A549 (cell line): ENCODE data around the gene PRKAR2B. TPM values are rescaled to one million over a fixed set of nuclear protein-coding genes. Genes with fewer than 3 reads are reported as not detected.

ENCODE experiments used
- ATAC-seq, 2 experiments: fragments of 200-7000 bp in 1 of 2; fragments of >200 bp in 1 of 2; cut with Nextera tagmentation in 1 of 2; cut with Tn5 transposase in 1 of 2; 3 replicates each; pipeline versions ENCODE4 v1.8.0 to v1.9.1; 2018 to 2020; ENCODE audit warnings: mild to moderate bottlenecking in 1 of 2, moderate library complexity in 1 of 2
- CTCF ChIA-PET: fragments of 300-600 bp; sonication (Branson Sonifier 250); formaldehyde crosslinking; extraction: SDS; loops from one replicate; lab custom pipeline; 2021; ENCODE audit warnings: antibody characterized with exemption, inconsistent platforms; lab: Yijun Ruan, JAX
- POLR2A ChIA-PET: fragments of 350-600 bp; formaldehyde crosslinking; extraction: SDS; loops from one replicate; lab custom pipeline; 2021; ENCODE audit warnings: antibody characterized with exemption, inconsistent platforms; lab: Yijun Ruan, JAX
- DNase-seq, 2 experiments: peaks; one replicate each; pipeline versions ENCODE4 v3.0.0 to v3.0.0-alpha.2; 2011 to 2016; ENCODE audit warnings: low read depth in 1 of 2, low spot score in 1 of 2
- FAIRE-seq: peaks from 2 replicates; lab custom pipeline; 2011; peaks lifted over from hg19 to GRCh38; lab: Jason Lieb, UNC
- H3K27ac ChIP-seq, 2 experiments: fragments of >200 bp; sonication (Bioruptor Twin); formaldehyde crosslinking; 3 replicates each; pipeline ENCODE4 v1.5.1; 2016 to 2017
- H3K4me1 ChIP-seq: fragments of >200 bp; sonication (Bioruptor Twin); formaldehyde crosslinking; 3 replicates; pipeline ENCODE4 v1.6.1; 2016
- H3K4me2 ChIP-seq: fragments of >200 bp; sonication (Bioruptor Twin); formaldehyde crosslinking; 3 replicates; pipeline ENCODE4 v1.6.1; 2016
- H3K4me3 ChIP-seq: fragments of >200 bp; sonication (Bioruptor Twin); formaldehyde crosslinking; 3 replicates; pipeline ENCODE4 v1.5.1; 2016
- H3K9me3 ChIP-seq: fragments of >200 bp; sonication (Bioruptor Twin); formaldehyde crosslinking; 3 replicates; pipeline ENCODE4 v1.6.1; 2016
- ATOH8 ChIP-seq: fragments of 250-450 bp; sonication (Bioruptor Pico); IDR thresholded peaks from 2 replicates; pipeline ENCODE4 v1.5.0; 2020; ENCODE audit warnings: low read depth, mild to moderate bottlenecking, moderate library complexity
- CBX8 ChIP-seq: fragments of 200-600 bp; sonication (generic); IDR thresholded peaks from 2 replicates; pipeline ENCODE4 v1.6.1; 2016
- CEBPB ChIP-seq, 2 experiments: fragments of >200 bp in 1 of 2; sonication (Bioruptor Twin) in 1 of 2; formaldehyde crosslinking in 1 of 2; IDR thresholded peaks; 2 replicates each; pipeline ENCODE4 v1.6.1; 2012 to 2016
- CHD4 ChIP-seq: fragments of 200-600 bp; sonication (generic); IDR thresholded peaks from 2 replicates; pipeline ENCODE4 v1.6.1; 2016; ENCODE audit warnings: antibody characterized with exemption, mild to moderate bottlenecking, borderline replicate concordance
- EHF ChIP-seq: fragments of 250-450 bp; sonication (Bioruptor Pico); IDR thresholded peaks from 2 replicates; pipeline ENCODE4 v1.5.0; 2020; ENCODE audit warnings: mild to moderate bottlenecking
- ESRRA ChIP-seq: fragments of 150-350 bp; IDR thresholded peaks from 2 replicates; pipeline ENCODE4 v1.6.1; 2014; ENCODE audit warnings: mild to moderate bottlenecking, low read length, borderline replicate concordance
- FOSB ChIP-seq: fragments of 250-450 bp; sonication (Bioruptor Pico); IDR thresholded peaks from 2 replicates; pipeline ENCODE4 v1.5.0; 2020; ENCODE audit warnings: mild to moderate bottlenecking, moderate library complexity
- HMGXB4 ChIP-seq: fragments of 250-450 bp; sonication (Bioruptor Pico); IDR thresholded peaks from 2 replicates; pipeline ENCODE4 v1.5.0; 2021; ENCODE audit warnings: mild to moderate bottlenecking, moderate library complexity, borderline replicate concordance
- HOXA7 ChIP-seq: fragments of 250-450 bp; sonication (Bioruptor Pico); IDR thresholded peaks from 2 replicates; pipeline ENCODE4 v1.5.0; 2020; ENCODE audit warnings: mild to moderate bottlenecking, moderate library complexity
- JUN ChIP-seq, 2 experiments: fragments of >200 bp; sonication (Bioruptor Twin); formaldehyde crosslinking; IDR thresholded peaks; 2 replicates in 1 of 2; 3 replicates in 1 of 2; pipeline ENCODE4 v1.6.1; 2016 to 2017
- KDM1A ChIP-seq: fragments of 200-600 bp; sonication (generic); IDR thresholded peaks from 2 replicates; pipeline ENCODE4 v1.6.1; 2016; ENCODE audit warnings: low read depth, mild to moderate bottlenecking
- KDM5A ChIP-seq: fragments of 200-600 bp; sonication (generic); IDR thresholded peaks from 2 replicates; pipeline ENCODE4 v1.6.1; 2016; ENCODE audit warnings: antibody characterized with exemption, mild to moderate bottlenecking
- MAFK ChIP-seq: fragments of 450-650 bp; IDR thresholded peaks from 2 replicates; pipeline ENCODE4 v1.6.1; 2014; ENCODE audit not compliant: partially characterized antibody
- MAX ChIP-seq: IDR thresholded peaks from 2 replicates; pipeline ENCODE4 v1.6.1; 2012
- NFE2L2 ChIP-seq: fragments of 150-350 bp; conservative IDR thresholded peaks from 2 replicates; pipeline ENCODE4 v1.6.1; 2014; ENCODE audit warnings: low read length
- NR3C1 ChIP-seq: fragments of >200 bp; sonication (Bioruptor Twin); formaldehyde crosslinking; IDR thresholded peaks from 3 replicates; pipeline ENCODE4 v1.6.1; 2017
- POLR2AphosphoS2 ChIP-seq: conservative IDR thresholded peaks from 2 replicates; pipeline ENCODE4 v1.6.1; 2012; ENCODE audit warnings: low read length, improper control_type of control experiment, inconsistent platforms
- RAD21 ChIP-seq, 2 experiments: fragments of >200 bp in 1 of 2; sonication (Bioruptor Twin) in 1 of 2; formaldehyde crosslinking in 1 of 2; IDR thresholded peaks in 1 of 2; conservative IDR thresholded peaks in 1 of 2; 2 replicates in 1 of 2; 3 replicates in 1 of 2; pipeline ENCODE4 v1.6.1; 2012 to 2018; ENCODE audit warnings: inconsistent platforms in 1 of 2
- RARB ChIP-seq: fragments of 250-450 bp; sonication (Bioruptor Pico); IDR thresholded peaks from 2 replicates; pipeline ENCODE4 v1.8.0; 2021; ENCODE audit warnings: mild to moderate bottlenecking, moderate library complexity
- REST ChIP-seq: fragments of 200-600 bp; sonication (generic); IDR thresholded peaks from 2 replicates; pipeline ENCODE4 v1.6.1; 2016; ENCODE audit warnings: antibody characterized with exemption, mild to moderate bottlenecking, moderate library complexity
- SREBF2 ChIP-seq: fragments of 450-650 bp; IDR thresholded peaks from 2 replicates; pipeline ENCODE4 v1.6.1; 2014; ENCODE audit warnings: mild to moderate bottlenecking, moderate library complexity
- TFCP2L1 ChIP-seq: fragments of 250-450 bp; sonication (Bioruptor Pico); IDR thresholded peaks from 2 replicates; pipeline ENCODE4 v1.5.0; 2021; ENCODE audit warnings: mild to moderate bottlenecking
- USF2 ChIP-seq: fragments of 450-650 bp; IDR thresholded peaks from 2 replicates; pipeline ENCODE4 v1.6.1; 2014; ENCODE audit warnings: antibody characterized with exemption
- ZC3H11A ChIP-seq: fragments of 450-650 bp; IDR thresholded peaks from 2 replicates; pipeline ENCODE4 v1.6.1; 2014; ENCODE audit warnings: antibody characterized with exemption, mild to moderate bottlenecking
- ZFP36 ChIP-seq: fragments of 450-650 bp; IDR thresholded peaks from 2 replicates; pipeline ENCODE4 v1.6.1; 2014; ENCODE audit warnings: borderline replicate concordance; ENCODE audit not compliant: partially characterized antibody
- WGBS: methylation state at CpG from one replicate; pipeline ENCODE4 v1.1.6; 2017; ENCODE audit errors: missing lambda C conversion rate; 5-methylcytosine and 5-hydroxymethylcytosine counted together
- polyA plus RNA-seq, 4 experiments: library from polyadenylated mRNA; depleted of rRNA in 3 of 4; stranded (reverse); fragments of >200 nt; fragmentation: RNase III in 1 of 4; extraction: RNeasy Plus Mini Kit Qiagen cat#74134 plus additional on column Dnase treatment in 1 of 4; gene quantifications; 2 replicates in 3 of 4; 3 replicates in 1 of 4; pipeline ENCODE4 v1.2.3, GENCODE V29; 2011 to 2017

The PRKAR2B gene
- polyA plus RNA-seq, 2 of the 4 experiments (the other 2 are of a cell fraction): 3.6 to 4.4 TPM

- Histone ChIP-seq H3K4me2 (no peak overlapping the region), H3K4me1 (peaks cover 8% of the 10 kb centered on the region), H3K9me3 (no peaks in the 10 kb centered on the region), H3K27ac (no peak overlapping the region), H3K4me3 (no peak overlapping the region)
- TF ChIP-seq JUN (IDR thresholded peaks at IDR 0.05) (no peak), MAFK (no peak), SREBF2 (no peak), CHD4 (no peak), REST (no peak), HMGXB4 (CRISPR knock-in tag) (no peak), EHF (no peak), KDM5A (no peak), HOXA7 (CRISPR knock-in tag) (no peak), ZC3H11A (no peak)
- no peak for ATAC-seq
- ChIA-PET POLR2A (no interaction called here), CTCF (no interaction called here)
- 86% methylated on average over 7 of the region's 7 CpGs for WGBS
- DNase-seq: no peak
- FAIRE-seq: no peak
These were observed 71.4 kb downstream of the PRKAR2B start for GRCh38 chr7:107115762-107116540.

GRCh38 chr7:107118109-107118900, 73.8 kb downstream of the PRKAR2B start:
- POLR2A ChIA-PET: no interaction called here
- no peak for DNase-seq
- ATAC-seq: no peak
- Histone ChIP-seq H3K27ac (no peak overlapping the region), H3K4me1 (peaks cover 22% of the 10 kb centered on the region), H3K9me3 (no peaks in the 10 kb centered on the region), H3K4me2 (0 out of 3 replicates have a peak overlapping the region, but pooled peaks have one; percentile 5), H3K4me3 (no peak overlapping the region)
- no peak for FAIRE-seq
- CTCF ChIA-PET: interaction anchor here (1.0 to 1.2 kb wide), 2 partner anchors 29 to 252 kb away, joined by 3 to 5 read pairs; no protein-coding TSS in a partner anchor
- 49% methylated on average over 5 of the region's 5 CpGs for WGBS
- no peak for TF ChIP-seq ATOH8
- no peak for TF ChIP-seq USF2
- no peak for TF ChIP-seq MAX
- TF ChIP-seq NR3C1: no peak
- TF ChIP-seq ZFP36: no peak
- no peak for TF ChIP-seq CEBPB (IDR thresholded peaks at IDR 0.05)
- no peak for TF ChIP-seq HMGXB4 (CRISPR knock-in tag)
- no peak for TF ChIP-seq RAD21 (conservative IDR thresholded peaks at IDR 0.05 in 1 of 2, IDR thresholded peaks at IDR 0.05 in 1 of 2)
- TF ChIP-seq FOSB (CRISPR knock-in tag): no peak
- TF ChIP-seq KDM1A: no peak
- no peak for TF ChIP-seq ESRRA
- TF ChIP-seq RARB (CRISPR knock-in tag): no peak
- TF ChIP-seq POLR2AphosphoS2: no peak
- TF ChIP-seq JUN (IDR thresholded peaks at IDR 0.05): no peak
- no peak for TF ChIP-seq NFE2L2
- no peak for TF ChIP-seq CBX8
- TF ChIP-seq TFCP2L1 (CRISPR knock-in tag): no peak
